Measurements from ENCODE around the gene FAM151A.

- TF ChIP-seq CTCF (IDR thresholded peaks at IDR 0.05), result no peak
- no peak for TF ChIP-seq POLR2A (IDR thresholded peaks at IDR 0.05; ENCODE audit: low read depth)
- no peak for TF ChIP-seq EP300 (IDR thresholded peaks at IDR 0.05)
- TF ChIP-seq POLR2AphosphoS5 (IDR thresholded peaks at IDR 0.05), result peak; percentile 23 to 34
Measured at GRCh38 chr1:54579337-54579781, 44.0 kb downstream of the FAM151A start.
